ENCODE results near the gene MBL2.

MBL2 gene

GRCh38 chr10:52774600-52775106 lies 2.1 kb upstream of the MBL2 start:
- DNase-seq = no peak
- intact Hi-C loops (cut with DNase I) = no loop called here

DNA sequence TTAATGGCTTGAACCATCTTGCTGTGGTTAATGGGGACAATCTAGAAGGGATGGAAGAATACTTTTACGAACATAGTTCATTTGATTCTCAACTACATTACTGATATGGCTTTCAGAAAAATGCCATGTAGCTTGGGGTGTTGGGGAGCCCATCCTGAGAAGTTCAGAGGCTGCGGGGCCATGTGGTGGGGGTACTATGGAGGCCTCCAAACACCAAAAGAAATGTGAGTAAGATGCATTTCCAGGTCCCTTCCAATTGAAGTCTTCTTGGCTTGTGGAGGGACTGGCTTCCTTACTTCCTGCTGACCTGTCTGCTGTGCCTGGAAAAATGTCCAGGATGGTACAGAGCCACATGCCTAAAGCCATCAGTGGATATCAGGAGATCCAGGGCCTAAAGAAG lies 1.6 kb upstream of the MBL2 start:
- no peak for DNase-seq
- intact Hi-C loops (cut with DNase I) = no loop called here

DNA sequence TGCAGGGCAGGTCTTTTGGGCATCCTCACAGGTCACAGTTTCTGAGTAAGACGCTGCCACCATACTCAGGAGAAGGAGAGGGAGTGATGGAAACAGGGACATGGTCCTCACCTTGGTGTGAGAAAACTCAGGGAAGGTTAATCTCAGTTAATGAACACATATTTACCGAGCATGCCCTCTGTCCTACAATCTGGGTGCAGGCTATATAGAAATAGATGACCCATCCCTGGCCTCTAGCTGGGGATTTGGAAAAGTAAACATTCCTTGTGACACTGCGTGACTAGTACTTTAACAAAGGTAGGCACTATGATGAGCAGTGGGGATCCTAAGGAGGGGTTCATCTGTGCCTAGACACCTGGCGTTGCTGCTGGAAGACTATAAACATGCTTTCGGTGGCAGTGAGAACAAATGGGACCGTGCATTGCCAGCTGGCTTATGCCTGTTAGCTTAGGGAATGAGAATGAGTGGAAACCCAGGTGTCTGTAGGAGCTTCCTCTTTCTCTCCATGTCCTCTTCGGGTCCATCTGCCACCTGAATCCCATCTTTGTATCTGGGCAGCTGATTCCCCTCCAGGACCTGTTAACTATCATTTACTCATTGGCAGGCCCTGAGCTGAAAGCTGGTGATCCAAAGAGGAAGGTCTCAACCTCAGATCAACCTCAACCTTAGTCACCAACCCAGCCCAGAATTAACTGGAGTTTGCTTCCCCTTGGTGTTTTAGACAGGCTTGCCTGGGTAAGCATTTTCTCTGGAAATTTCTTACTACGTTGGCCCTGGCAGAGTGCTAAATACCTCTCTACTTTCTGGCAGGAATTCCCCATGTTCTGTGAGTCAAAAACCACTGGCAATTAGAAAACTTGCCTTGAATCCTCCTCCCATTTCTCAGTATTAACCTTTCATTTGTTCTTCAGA lies 794 bp downstream of the MBL2 start:
- intact Hi-C loops (cut with DNase I) = no loop called here

GRCh38 chr10:52770904-52771303 lies 1.7 kb downstream of the MBL2 start:
- DNase-seq = no peak

More for the DNA sequence above, 794 bp downstream of the MBL2 start:
- no peak for DNase-seq

DNA sequence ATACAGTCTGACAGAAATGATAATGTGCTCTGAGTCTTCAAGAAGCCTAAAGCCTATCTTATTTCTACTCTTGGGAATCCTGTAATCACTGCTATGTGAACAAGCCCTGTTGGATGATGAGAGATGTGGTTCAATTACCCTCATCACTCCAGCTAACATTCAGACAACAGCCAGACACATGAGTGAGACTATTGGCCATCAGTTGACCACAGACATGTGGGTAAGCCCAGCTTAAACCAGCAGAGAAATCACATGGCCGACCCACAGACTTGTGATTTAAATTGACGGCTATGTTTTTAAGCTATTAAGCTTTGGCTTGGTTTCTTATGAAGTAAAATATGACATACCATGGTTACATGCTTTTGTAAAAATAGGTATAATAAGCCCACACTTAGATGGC lies 2.6 kb downstream of the MBL2 start:
- no peak for DNase-seq
- intact Hi-C loops (cut with DNase I) = no loop called here

More at GRCh38 chr10:52770904-52771303, 1.7 kb downstream of the MBL2 start:
- intact Hi-C loops (cut with DNase I) = no loop called here

DNA sequence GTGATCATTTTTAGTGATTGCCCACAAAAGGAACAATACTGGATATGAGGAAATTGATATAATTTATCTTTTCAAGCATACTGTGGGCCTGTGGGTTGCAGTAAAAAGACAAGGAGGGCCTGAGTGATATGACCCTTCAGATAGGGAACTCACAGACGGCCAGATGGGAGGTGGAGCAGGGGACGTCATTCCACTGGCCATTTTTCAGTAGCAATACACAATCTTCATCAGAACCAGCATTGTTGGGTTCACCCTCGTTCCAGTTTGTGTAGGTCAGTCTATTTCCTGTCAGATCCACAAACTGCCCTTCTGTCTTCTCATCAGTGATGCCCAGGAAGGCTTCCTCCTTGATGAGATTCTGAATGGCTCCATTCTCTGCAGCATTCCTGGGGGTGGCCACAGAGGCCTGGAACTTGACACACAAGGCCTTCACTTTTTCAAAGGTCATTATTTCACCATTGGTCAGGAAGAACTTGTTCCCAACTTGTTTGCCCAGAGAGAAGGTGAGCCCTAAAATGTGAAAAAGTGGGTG lies 4.5 kb downstream of the MBL2 start:
- intact Hi-C loops (cut with DNase I) = no loop called here
- no peak for DNase-seq

- no peak for DNase-seq
- intact Hi-C loops (cut with DNase I) = no loop called here
Observed at GRCh38 chr10:52762088-52762487, 10.5 kb downstream of the MBL2 start.

DNA sequence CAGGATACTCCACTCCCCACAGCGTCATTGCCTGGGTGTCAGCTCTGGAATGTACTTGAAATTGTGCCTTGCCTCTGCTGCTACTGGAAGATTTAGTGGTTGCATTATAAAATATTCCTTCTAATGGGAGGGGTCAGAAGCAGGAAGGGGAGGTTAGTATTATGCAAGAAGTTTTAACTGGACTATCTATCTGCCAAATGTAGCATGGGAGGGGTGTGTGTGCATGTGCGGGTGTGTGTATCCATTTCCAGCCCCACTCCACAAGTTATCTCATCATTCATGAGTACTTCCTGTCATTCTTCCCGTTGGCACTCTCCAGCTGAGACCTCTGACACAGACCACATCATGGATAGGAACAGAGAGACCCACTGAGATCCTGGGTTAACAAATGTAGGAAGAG lies 13.4 kb downstream of the MBL2 start:
- intact Hi-C loops (cut with DNase I) = no loop called here
- DNase-seq = no peak

GRCh38 chr10:52758406-52758805 lies 14.2 kb downstream of the MBL2 start:
- DNase-seq = no peak

DNA sequence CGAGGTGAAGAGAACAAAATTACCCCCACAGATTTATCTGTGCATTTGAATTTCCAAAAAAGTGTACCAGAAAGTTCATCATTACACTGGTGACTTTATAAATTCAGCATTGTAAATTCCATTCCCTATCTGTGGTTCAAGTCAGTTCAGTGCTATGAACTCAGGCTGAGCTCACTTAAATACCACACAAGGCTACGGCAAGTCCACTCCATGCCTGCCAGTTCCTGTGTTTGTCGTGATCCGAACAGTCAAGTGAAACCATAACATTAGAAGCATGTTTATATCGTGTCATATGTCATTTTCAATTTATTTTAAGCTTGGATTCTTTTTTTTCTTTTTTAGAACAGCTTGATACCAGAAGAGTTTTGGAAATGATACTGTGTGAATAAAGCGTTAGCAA lies 14.8 kb downstream of the MBL2 start:
- intact Hi-C loops (cut with DNase I) = no loop called here
- no peak for DNase-seq

More at GRCh38 chr10:52758406-52758805, 14.2 kb downstream of the MBL2 start:
- intact Hi-C loops (cut with DNase I) = no loop called here

DNA sequence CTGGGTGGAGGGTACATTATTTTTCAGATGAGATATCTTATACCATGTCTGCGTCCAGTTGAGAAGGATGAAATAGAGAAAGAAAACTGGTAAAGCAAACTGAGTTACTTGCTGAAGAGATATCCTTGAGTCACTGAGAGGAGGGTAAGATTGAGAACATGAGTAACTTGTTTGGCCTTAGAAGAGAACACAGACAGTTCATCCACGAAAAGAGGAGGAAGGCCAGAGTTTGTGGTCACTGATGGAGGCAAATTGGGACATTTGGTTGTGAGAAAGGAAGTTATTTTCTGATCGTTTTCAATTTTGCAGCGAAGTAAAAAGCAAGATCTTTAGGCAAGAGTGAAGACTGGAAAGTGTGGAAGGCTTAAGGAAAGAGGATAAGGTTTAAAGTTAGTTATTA lies 15.6 kb downstream of the MBL2 start:
- DNase-seq = no peak
- intact Hi-C loops (cut with DNase I) = no loop called here

- intact Hi-C loops (cut with DNase I) = no loop called here
- no peak for DNase-seq
Observed at GRCh38 chr10:52756295-52756694, 16.3 kb downstream of the MBL2 start.

GRCh38 chr10:52755297-52756062 lies 17.1 kb downstream of the MBL2 start:
- DNase-seq = no peak
- intact Hi-C loops (cut with DNase I) = no loop called here

DNA sequence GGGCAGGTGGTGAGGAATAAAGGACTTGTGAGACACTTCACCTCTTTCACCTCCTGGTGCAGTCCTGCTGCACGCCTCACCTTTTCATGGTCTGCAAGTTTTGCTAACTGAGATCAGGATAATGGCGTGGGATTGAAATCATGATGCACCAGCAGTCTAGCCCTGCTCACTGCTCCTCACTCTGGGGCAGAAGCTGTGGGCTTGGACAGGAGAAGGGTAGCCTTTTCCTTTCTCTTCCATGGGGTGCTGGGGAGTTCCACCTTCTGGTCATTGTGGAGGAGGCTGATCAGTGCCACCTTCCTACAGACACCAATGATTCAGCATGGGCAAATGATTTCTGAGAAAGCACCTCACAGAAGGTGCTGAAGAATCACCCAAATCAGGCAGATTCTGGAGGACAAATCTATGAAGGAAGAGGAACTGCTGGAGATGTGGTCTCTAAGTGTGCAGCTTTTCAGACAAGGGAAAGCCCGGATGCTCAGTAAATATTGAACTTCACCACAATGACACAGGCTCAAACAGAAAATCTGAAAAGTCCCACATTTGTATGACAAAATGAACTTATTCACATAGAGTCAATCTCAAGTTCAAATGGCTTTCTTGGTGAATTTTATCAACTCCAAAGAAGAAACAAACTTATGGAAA lies 19.7 kb downstream of the MBL2 start:
- intact Hi-C loops (cut with DNase I) = no loop called here
- no peak for DNase-seq

DNA sequence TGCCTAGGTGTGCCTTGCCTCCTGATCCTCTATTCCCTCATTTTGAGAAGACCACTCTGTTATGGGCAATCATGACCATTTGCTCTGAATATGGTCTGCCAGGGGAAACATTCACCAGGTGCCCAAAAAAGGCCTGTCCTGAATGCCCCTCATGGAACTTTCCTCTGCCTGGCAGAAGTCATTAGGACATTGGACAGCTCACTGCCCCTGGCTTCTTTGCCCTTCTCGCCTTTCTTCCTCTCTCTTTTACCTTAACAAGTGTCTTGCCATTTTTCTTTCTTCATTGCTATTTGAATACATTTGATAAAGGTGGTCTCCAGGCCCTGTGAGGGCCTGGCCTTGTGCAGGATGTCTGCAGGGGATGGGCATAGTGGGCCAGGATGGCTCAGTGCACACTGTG lies 20.3 kb downstream of the MBL2 start:
- intact Hi-C loops (cut with DNase I) = no loop called here
- DNase-seq = no peak

GRCh38 chr10:52751337-52751736 lies 21.2 kb downstream of the MBL2 start:
- intact Hi-C loops (cut with DNase I) = no loop called here
- no peak for DNase-seq

GRCh38 chr10:52750629-52751028 lies 22.0 kb downstream of the MBL2 start:
- no peak for DNase-seq
- intact Hi-C loops (cut with DNase I) = no loop called here

GRCh38 chr10:52747694-52748093 lies 24.9 kb downstream of the MBL2 start:
- intact Hi-C loops (cut with DNase I) = no loop called here
- DNase-seq = no peak

DNA sequence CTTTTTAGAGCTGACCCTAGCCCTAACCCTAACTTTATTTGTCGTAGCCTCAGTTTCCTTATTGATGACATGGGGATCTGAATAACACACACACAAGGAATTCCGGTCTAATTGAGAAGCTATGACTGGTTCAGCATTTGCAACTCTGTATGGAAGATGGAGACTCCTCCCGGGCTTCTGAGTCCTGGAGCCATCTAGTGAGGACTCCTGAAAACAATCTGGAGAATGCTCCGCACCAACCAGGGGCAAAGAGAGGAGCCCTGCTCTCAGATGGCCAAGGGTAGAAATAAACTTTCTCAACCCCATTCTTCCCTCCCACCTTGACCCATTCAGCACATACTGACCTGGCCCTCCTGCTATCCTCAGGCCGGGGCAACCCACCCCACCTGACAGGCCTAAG lies 26.4 kb downstream of the MBL2 start:
- intact Hi-C loops (cut with DNase I) = no loop called here
- no peak for DNase-seq

GRCh38 chr10:52744057-52744805 lies 28.4 kb downstream of the MBL2 start:
- intact Hi-C loops (cut with DNase I) = no loop called here
- DNase-seq = no peak
